GM19463 (cell line): ENCODE data around the gene MAN2C1.
A peak's percentile ranks its signal among the peaks of the same experiment; 100 is the strongest.
"Not testable (repeated sequence)": the region's sequence is repeated elsewhere in the genome, so short reads cannot be mapped to it uniquely, and the experiment has no call there.

Experiments
- ATAC-seq: cut with Tn5 transposase; IDR thresholded peaks from one replicate; pipeline ENCODE4 v1.9.1; 2021; ENCODE audit warnings: mild to moderate bottlenecking, moderate library complexity; ENCODE audit not compliant: unreplicated experiment

The MAN2C1 gene

GRCh38 chr15:75347222-75348033 is 21.0 kb downstream of the MAN2C1 start:
- ATAC-seq: no peak

- no peak for ATAC-seq
Observed at GRCh38 chr15:75346796-75347221, 21.6 kb downstream of the MAN2C1 start, which contains the start of gene NEIL1. TSS of gene NEIL1 (plus strand) at chr15:75347039. CDS start at chr15:75348906, 1,867 bp downstream.

GRCh38 chr15:75343953-75344352 is 24.5 kb downstream of the MAN2C1 start:
- ATAC-seq: not testable (repeated sequence)

- no peak for ATAC-seq
Observed at GRCh38 chr15:75342221-75342620, 26.2 kb downstream of the MAN2C1 start.

- no peak for ATAC-seq
Observed at GRCh38 chr15:75339531-75340240, 28.7 kb downstream of the MAN2C1 start.

GRCh38 chr15:75338661-75339240 is 29.7 kb downstream of the MAN2C1 start:
- ATAC-seq: no peak

- ATAC-seq: peak; percentile 73
Observed at GRCh38 chr15:75335705-75336355, 32.6 kb downstream of the MAN2C1 start, which contains the start of gene COMMD4. TSS of gene COMMD4 (plus strand) at chr15:75336063. CDS start at chr15:75336090, 27 bp downstream.

GRCh38 chr15:75335313-75335704 is 33.1 kb downstream of the MAN2C1 start:
- no peak for ATAC-seq

GRCh38 chr15:75333654-75334419 is 34.6 kb downstream of the MAN2C1 start:
- ATAC-seq: not testable (repeated sequence)

GRCh38 chr15:75332093-75332492 is 36.3 kb downstream of the MAN2C1 start:
- not testable (repeated sequence) for ATAC-seq

GRCh38 chr15:75329571-75329970 is 38.8 kb downstream of the MAN2C1 start:
- ATAC-seq: no peak

- no peak for ATAC-seq
Observed at GRCh38 chr15:75328493-75329314, 39.7 kb downstream of the MAN2C1 start.

- no peak for ATAC-seq
Observed at GRCh38 chr15:75327491-75327890, 40.9 kb downstream of the MAN2C1 start.

- no peak for ATAC-seq
Observed at GRCh38 chr15:75327005-75327404, 41.4 kb downstream of the MAN2C1 start.

GRCh38 chr15:75325922-75326321 is 42.5 kb downstream of the MAN2C1 start:
- no peak for ATAC-seq

GRCh38 chr15:75321711-75322110 is 46.7 kb downstream of the MAN2C1 start:
- no peak for ATAC-seq

GRCh38 chr15:75319231-75319897 is 49.0 kb downstream of the MAN2C1 start:
- not testable (repeated sequence) for ATAC-seq

- ATAC-seq: no peak
Observed at GRCh38 chr15:75314552-75315290, 53.7 kb downstream of the MAN2C1 start.
